Measurements from ENCODE around the gene E2F6.

E2F6 gene

GRCh38 chr2:11421863-11422490, 44.0 kb downstream of the E2F6 start:
- Histone ChIP-seq H3K9me3 (ENCODE audit: control insufficient read depth, insufficient read depth, low read depth, low read length) (no peaks in the 10 kb centered on the region), H3K4me3 (ENCODE audit: low read depth, low read length) (no peak overlapping the region), H3K4me1 (ENCODE audit: control insufficient read depth, insufficient read depth, low read length) (no peaks in the 10 kb centered on the region), H3K27ac (ENCODE audit: extremely low read depth, low read depth, low read length) (no peak overlapping the region), H3K36me3 (ENCODE audit: control insufficient read depth in 2 of 2, insufficient read depth in 1 of 2, low read length in 2 of 2) (no peaks in the 10 kb centered on the region)
- CTCF ChIA-PET = interaction anchor here (0.6 to 1.8 kb wide), 4 partner anchors 16 to 289 kb away, joined by 3 to 12 read pairs (median 4); a partner anchor contains a TSS
- POLR2A ChIA-PET = interaction anchor here (0.6 kb wide), 1 partner anchor 279 kb away, joined by 3 read pairs; no protein-coding TSS in a partner anchor
- no peak for TF ChIP-seq ZNF121 (tag by site-specific recombination; IDR thresholded peaks at IDR 0.05)
- TF ChIP-seq KLF7 (tag by site-specific recombination; IDR thresholded peaks at IDR 0.05; ENCODE audit: borderline replicate concordance) = no peak
- TF ChIP-seq ZNF391 (tag by site-specific recombination; IDR thresholded peaks at IDR 0.05; ENCODE audit: borderline replicate concordance, low read depth) = no peak
- no peak for TF ChIP-seq TRIM28 (IDR thresholded peaks at IDR 0.05; ENCODE audit: borderline replicate concordance, low read length)
- TF ChIP-seq ZNF837 (tag by site-specific recombination; IDR thresholded peaks at IDR 0.05) = no peak
- TF ChIP-seq ZNF830 (tag by site-specific recombination; IDR thresholded peaks at IDR 0.05; ENCODE audit: low read depth) = no peak
- TF ChIP-seq ZNF670 (tag by site-specific recombination; IDR thresholded peaks at IDR 0.05; ENCODE audit: low read depth) = no peak
- no peak for TF ChIP-seq PBX3 (CRISPR knock-in tag; IDR thresholded peaks at IDR 0.05)
- no peak for TF ChIP-seq ZNF660 (tag by site-specific recombination; IDR thresholded peaks at IDR 0.05)
- no peak for TF ChIP-seq ZNF114 (tag by site-specific recombination; IDR thresholded peaks at IDR 0.05)
- no peak for TF ChIP-seq ZBTB1 (tag by site-specific recombination; IDR thresholded peaks at IDR 0.05)
- TF ChIP-seq SETDB1 (IDR thresholded peaks at IDR 0.05; ENCODE audit: insufficient read length, low read length) = no peak
- no peak for TF ChIP-seq ZNF37A (tag by site-specific recombination; IDR thresholded peaks at IDR 0.05)

- no peaks in the 10 kb centered on the region for H3K4me1 ChIP-seq (ENCODE audit: control insufficient read depth, insufficient read depth, low read length)
- H3K4me3 ChIP-seq (ENCODE audit: low read depth, low read length) = no peak overlapping the region
- no peaks in the 10 kb centered on the region for H3K9me3 ChIP-seq (ENCODE audit: control insufficient read depth, insufficient read depth, low read depth, low read length)
- no peak for TF ChIP-seq HOXC10 (CRISPR knock-in tag; IDR thresholded peaks at IDR 0.05)
- no peak for TF ChIP-seq ZSCAN30 (tag by site-specific recombination; IDR thresholded peaks at IDR 0.05)
- TF ChIP-seq ZEB2 (tag by site-specific recombination; IDR thresholded peaks at IDR 0.05) = no peak
- no peak for TF ChIP-seq MZF1 (tag by site-specific recombination; IDR thresholded peaks at IDR 0.05; ENCODE audit: borderline replicate concordance)
- TF ChIP-seq ELK4 (IDR thresholded peaks at IDR 0.05; ENCODE audit: borderline replicate concordance, low read depth, low read length) = no peak
- no peak for TF ChIP-seq ZNF48 (tag by site-specific recombination; IDR thresholded peaks at IDR 0.05)
- no peak for TF ChIP-seq GLI4 (tag by site-specific recombination; IDR thresholded peaks at IDR 0.05)
- no peak for TF ChIP-seq KLF8 (tag by site-specific recombination; IDR thresholded peaks at IDR 0.05)
- TF ChIP-seq, protein P1, sequence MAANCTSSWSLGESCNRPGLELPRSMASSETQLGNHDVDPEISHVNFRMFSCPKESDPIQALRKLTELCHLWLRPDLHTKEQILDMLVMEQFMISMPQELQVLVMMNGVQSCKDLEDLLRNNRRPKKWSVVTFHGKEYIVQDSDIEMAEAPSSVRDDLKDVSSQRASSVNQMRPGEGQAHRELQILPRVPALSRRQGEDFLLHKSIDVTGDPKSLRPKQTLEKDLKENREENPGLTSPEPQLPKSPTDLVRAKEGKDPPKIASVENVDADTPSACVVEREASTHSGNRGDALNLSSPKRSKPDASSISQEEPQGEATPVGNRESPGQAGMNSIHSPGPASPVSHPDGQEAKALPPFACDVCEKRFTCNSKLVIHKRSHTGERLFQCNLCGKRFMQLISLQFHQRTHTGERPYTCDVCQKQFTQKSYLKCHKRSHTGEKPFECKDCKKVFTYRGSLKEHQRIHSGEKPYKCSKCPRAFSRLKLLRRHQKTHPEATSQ (tag by site-specific recombination; IDR thresholded peaks at IDR 0.05) = no peak
- TF ChIP-seq, protein P2, sequence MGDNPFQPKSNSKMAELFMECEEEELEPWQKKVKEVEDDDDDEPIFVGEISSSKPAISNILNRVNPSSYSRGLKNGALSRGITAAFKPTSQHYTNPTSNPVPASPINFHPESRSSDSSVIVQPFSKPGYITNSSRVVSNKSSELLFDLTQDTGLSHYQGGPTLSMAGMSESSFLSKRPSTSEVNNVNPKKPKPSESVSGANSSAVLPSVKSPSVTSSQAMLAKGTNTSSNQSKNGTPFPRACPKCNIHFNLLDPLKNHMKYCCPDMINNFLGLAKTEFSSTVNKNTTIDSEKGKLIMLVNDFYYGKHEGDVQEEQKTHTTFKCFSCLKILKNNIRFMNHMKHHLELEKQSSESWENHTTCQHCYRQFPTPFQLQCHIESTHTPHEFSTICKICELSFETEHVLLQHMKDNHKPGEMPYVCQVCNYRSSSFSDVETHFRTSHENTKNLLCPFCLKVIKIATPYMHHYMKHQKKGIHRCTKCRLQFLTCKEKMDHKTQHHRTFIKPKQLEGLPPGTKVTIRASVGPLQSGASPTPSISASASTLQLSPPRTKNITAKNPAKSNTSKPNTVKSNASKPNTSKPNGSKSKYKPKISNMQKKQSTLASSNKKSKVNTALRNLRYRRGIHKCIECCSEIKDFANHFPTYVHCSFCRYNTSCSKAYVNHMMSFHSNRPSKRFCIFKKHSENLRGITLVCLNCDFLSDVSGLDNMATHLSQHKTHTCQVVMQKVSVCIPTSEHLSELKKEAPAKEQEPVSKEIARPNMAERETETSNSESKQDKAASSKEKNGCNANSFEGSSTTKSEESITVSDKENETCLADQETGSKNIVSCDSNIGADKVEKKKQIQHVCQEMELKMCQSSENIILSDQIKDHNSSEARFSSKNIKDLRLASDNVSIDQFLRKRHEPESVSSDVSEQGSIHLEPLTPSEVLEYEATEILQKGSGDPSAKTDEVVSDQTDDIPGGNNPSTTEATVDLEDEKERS (tag by site-specific recombination; IDR thresholded peaks at IDR 0.05) = no peak
- TF ChIP-seq ZNF184 (tag by site-specific recombination; IDR thresholded peaks at IDR 0.05) = no peak
- TF ChIP-seq ZNF501 (tag by site-specific recombination; IDR thresholded peaks at IDR 0.05) = no peak
- H3K36me3 ChIP-seq (ENCODE audit: control insufficient read depth in 2 of 2, insufficient read depth in 1 of 2, low read length in 2 of 2) = no peaks in the 10 kb centered on the region
- ChIA-PET POLR2A (no interaction called here), CTCF (interaction anchor here (1.0 to 1.8 kb wide), 2 partner anchors 164 to 288 kb away, joined by 3 to 12 read pairs; a partner anchor contains a TSS)
- H3K27ac ChIP-seq (ENCODE audit: extremely low read depth, low read depth, low read length) = no peak overlapping the region
Measured at GRCh38 chr2:11420671-11421070, 45.3 kb downstream of the E2F6 start.

Data from HEK293 (cell line).